Stimulated activated CD4-positive, alpha-beta T cell treated with anti-CD3 and anti-CD28 coated beads, Interleukin-4, amount 100 ng/mL, for 1 hour (primary cell): ENCODE results near the gene EDARADD.

Experiments used
- DNase-seq: peaks from one replicate; pipeline ENCODE4 v3.0.0-alpha.2; 2020

EDARADD gene

DNA sequence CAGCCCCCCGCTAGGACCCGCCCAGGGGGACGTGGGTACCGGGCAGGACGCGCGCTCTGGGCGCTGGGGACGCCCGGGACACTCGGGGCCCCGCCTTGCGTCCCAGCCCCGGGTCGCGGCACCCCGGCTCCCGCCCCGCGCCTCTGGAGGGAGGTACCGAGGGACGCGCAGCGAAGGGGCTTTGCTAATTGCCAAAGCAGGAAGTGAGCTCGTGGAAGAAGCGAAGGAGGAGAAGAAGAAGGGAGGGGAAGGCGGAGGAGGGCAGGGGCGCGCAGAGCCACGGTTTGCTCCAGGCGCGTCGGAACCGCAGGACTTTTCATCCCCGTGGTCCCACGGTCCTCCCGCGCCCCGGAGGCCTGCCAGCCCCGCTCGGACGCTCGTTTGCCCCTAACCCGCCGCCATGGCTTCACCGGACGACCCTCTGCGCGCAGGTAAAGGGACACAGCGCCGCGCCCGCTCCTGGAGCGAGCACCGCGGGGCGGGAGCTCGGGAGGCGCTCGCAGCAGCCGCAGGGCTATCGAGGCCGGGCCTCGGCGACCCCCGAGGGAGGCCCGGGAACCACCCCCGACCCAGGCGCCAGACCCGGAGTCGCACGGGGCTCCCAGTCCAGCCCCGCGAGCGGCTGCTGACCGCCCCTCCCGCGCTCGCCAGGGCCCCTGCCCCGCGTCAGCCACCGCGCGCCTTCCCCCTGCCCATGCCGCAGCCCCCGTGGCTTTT lies 1.3 kb downstream of the EDARADD start:
- peak; percentile 29 for DNase-seq

DNA sequence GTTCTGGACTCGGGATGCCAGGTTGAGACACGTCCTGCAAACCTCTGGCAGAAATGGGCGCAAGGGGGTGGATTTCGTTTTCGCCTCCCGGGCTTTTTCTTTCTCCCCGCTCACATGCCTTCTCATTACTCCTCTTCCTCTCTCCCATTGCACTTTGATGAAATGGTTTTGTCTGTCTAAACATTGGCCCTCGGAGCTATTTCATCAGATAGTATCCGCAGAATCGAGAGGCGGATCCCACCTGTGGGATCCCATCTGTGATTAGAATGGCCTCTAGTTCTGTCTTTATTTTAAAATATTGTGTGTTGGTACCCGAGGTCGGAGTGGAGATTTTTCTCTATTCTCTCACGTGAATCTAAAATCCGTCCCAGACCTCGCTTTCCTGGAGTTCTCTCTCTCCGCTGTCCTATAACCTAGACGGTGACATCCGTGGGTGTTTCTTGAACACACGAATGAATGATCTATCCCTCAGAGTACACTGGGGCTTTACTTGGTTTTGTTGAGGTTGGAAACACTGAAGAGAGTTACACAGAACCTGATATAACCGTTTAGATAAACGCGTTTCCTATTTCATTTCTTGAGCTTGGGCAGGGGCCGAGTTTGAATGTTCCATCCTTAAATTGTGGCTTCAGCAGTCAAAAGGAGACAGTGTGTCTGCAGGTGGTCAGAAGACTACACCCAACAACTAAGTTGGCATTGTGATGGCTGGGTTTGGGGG lies 2.0 kb downstream of the EDARADD start:
- no peak for DNase-seq

DNA sequence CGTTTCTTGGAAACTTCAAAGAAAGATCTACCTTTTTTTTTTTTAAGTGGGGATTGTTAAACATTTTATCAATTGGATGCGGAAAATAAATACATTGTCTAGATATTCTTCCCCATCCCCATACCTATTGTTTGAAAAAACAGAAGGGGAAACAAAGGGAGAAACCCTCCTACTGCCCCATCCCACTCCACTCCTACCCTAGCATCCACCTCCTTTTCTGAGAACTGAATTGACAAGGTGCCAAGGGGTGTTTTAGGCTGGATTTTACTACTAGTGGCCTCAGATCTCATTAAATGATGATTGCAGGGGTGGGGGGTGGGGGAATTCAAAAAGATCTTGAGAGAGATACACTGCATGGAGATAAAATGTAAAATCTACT lies 2.6 kb downstream of the EDARADD start:
- no peak for DNase-seq

DNA sequence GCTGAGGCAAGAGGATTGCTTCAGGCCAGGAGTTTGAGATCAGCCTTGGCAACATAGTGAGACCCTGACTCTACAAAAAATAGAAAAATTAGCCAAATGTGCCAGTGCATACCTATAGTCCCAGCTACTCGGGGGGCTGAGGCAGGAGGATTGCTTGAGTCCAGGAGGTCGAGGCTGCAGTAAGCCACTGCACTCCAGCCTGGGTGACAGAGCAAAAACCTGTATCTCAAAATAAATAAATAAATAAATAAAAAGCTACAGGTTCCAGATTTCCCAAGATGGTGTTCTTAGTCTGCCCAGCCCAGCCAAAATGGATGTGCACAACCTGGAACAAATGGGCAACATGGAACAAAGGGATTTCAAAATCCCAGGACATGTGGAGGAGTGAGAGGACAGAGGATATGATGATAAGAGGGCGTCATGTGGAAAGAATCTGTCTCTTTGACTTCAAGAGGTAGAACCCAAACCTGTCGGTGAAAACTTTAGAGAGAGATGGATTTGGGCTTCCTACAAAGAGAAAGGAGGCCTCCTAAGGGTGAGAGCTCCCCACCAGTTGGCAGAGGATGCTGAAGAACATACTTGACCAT lies 3.2 kb downstream of the EDARADD start:
- no peak for DNase-seq

DNA sequence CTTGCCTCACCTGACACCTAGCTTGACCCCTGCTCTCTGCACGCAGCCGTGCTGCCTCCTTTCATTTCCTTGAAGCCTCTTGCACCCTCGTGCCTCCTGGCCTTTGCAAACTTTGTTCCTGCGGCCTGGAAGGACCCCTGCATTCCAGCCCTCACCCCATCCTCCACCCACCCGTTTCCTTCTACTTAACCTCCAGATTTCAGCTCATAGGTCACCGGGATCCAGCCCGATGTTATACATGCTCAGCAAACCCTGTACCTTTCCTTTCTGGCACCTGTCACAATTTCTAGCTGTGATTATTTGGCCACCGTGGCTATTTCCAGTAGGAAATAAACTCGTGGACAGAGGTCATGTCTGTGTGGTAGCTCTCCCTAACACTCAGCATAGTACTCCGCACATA lies 4.5 kb downstream of the EDARADD start:
- DNase-seq, result no peak

DNA sequence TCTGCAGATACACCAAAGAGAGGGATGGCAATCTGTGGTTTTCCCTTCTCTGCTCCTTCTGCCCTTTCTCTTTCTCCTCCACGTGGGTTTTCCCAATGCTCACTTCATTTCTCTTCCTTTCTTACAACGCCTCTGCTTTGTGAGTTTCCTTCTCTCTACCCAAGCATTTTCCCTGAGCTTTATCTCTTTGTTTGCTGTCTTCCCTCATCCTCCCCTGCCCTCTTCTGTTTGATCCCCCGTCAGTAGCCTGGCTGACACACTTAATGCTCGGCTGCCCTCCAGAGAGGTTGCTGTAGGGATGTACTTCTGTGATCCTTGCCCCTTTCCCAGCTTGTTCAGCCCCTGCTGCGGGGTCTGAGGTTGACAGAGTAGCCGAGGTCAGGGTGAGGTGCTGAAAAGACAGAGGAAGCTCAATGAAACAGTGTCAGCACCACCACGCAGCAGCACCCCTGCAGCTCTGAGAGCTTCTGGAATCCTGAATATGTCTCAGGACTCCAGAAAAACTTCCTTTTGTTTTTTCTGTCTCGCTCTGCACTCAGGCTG lies 6.0 kb downstream of the EDARADD start:
- no peak for DNase-seq

DNA sequence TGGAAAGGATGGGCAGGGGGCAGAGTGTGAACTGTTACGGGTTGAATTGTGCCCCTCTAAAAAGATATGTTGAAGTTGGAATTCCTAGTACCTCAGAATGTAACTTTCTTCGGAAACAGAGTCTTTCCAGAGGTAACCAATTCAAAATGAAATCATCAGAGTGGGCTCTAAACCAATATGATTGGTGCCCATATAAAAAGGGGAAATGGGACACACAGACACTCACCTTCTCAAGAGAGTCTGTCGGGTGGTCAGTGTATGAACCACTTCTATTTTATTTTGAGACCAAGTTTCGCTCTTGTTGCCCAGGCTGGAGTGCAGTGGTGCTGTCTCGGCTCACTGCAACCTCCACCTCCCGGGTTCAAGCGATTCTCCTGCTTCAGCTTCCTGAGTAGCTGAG lies 7.6 kb downstream of the EDARADD start:
- no peak for DNase-seq

DNA sequence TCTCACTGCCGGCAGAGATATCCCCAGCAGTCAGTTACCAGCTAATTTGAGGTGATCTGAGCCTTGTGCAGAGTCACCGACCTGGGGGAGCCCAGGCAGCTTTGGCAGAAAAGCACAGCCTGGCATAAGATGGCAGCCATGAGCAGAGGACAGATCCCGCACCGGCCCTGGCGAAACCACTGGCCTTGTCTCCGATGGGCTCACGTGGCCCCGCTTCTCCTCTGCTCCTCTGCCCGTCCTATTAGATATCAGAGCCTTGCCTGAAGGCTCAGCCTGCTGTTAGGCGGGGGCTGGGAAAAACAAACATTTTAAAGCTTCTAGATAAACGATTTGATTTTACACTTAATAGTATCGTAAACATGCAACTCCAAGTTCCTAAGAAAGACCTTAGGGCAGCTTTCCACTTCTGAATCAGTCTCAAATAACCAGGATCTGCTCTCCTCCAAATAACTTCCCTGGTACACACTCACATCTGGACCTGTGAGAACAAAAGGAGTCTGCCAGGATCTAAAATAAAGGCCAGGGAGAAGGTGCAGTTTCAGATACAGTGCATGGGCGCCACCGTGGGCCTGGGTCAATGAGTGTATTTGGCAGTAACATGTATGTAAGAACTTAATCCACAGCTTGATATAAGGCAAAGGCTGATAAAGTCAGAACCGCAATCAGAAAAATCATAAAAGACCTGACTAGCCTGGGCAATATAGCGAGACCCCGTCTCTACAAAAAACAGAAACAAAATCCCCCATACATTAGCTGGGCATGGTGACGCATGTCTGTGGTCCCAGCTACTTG lies 10.0 kb downstream of the EDARADD start:
- no peak for DNase-seq

DNA sequence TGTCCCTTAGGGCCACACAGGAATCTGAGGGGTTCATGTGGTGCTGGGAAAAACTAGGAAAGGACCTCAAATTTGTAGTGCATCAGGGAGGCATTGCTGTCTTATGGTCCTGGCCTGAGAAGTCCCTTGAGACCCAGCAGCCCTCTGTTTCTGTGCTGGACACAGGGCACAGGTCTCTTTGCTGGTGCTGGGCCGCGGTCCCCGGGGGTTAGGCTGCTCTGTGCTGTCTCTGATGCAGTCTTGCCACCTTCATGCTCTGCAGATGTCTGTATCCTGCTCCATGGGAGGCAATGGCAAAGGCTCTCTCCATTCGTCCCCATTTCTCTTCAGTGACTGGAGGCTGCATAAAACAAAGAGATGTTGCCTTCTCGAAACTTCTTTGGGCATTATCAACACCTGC lies 13.0 kb downstream of the EDARADD start:
- no peak for DNase-seq

DNA sequence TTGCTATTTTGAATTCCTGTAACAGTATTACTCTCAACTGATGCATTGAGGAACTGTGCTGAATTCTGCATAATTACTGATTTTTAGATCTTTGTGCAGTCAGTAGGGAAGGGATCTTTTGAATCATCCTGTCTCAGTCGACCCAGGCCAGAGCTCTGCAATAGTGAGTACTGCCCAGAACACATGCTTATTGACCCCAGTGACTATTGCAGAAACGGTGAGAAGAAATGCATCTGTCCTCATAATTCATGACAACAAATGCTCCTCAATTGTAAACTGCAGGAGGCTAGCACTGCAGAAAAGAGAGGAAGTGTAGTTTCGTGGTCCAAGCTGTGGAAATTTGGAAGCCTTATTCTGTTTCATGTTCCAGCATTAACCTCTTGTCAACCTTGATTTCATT lies 19.6 kb downstream of the EDARADD start:
- no peak for DNase-seq

DNA sequence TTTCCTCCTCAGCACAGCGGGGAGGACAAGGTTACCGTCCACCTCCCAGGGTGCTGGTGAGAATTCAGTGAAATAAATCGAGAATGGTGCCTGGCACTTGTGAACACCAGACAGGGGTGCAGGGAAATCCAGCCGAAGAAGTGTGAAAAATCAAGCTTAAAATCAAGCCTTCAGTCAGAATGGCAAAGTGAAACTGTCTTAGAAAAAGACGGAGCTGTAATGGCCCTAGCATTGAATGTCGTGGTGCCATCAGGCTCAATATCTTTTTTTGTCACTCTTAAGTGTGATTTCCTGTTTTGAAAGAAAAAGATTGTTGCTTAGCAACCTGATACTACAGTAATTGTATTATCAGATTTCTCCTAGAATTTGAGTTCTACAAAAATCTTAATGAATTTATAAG lies 22.1 kb downstream of the EDARADD start:
- DNase-seq, result no peak

DNA sequence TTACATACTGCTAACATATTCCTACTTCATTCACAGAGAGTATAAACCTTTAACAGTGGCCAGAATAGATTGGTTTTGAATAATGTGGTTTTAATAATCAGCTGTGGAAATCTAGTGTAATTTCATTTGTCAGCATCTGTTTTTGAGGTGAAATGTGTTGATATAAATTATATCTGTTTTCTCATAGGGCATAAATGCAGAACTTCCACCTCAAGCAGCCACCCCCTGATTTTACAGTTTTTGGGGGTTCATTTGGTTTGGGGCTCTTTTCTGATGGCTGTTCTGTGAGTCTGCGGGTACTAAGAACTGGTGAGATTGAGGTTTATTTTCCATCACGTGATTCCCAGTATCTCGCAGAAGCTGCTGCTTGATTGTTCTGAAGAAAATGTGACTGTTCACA lies 23.2 kb downstream of the EDARADD start:
- no peak for DNase-seq

DNA sequence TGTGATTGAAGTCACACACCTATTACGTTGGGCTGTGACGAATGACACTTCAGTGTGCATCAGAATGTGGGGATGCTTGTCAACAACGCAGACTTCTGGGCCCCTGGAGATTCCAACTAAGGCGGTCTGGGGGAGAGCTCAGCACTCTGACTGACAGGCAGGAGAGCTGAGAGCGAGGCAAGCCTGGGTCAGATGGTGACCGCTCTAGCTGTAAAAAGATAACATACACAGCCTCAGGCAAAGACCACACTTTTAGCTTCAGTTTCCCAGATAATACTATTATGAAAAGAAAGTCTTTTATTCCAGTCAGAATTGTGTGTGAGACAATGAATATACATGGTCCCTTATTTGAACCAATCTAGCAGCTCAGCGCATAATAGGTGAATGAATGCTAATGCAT lies 25.4 kb downstream of the EDARADD start:
- no peak for DNase-seq

DNA sequence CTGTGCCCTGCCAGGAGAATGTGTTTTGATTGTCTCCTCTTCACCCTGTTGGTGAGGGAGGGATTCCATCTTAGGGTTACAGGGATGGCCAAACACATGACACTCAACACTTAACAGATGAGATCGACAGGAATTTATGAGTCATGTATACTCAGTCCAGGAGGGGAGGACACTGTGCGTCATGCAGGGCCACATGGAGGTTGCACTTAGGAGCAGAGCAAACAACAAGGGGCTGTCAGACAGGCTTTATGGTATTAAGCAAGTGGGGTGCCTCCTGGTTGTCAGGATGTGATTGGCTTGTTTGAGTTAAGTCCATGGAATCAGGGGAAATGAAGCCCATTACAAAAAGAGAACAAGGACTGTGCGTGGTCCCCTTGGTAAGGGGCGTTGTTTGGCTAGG lies 26.9 kb downstream of the EDARADD start:
- no peak for DNase-seq

DNA sequence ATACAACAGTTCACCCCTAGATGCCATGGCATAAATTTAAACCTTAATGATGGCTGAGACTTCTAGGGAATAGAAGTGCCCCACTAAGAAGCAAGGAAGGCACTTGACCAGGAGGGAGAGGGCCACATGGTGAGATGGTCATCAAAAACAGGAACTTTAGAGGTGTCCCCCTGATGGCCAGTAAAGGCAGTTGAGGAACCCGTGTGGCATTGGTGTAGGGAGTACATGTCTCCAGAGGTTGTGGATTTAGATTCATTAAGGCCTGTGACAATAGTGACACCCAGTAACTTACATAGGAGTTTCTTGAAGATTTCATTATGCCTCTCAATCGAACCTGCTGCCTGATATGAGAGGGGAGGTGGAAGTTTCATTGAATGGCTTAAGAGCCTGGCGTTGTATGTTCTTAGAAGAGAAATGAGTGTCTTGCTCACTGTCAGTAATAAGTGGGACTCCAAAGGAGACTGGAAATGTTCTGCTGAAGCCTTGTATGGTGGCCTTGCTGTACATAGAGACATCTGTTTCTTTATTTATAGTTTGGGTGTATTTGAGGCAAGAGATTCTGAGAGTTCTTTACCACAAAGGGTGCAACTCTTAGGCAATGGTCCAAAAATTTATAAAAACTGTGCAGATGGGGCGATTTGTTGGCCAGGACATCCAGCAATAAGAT lies 27.9 kb downstream of the EDARADD start:
- DNase-seq, result no peak

DNA sequence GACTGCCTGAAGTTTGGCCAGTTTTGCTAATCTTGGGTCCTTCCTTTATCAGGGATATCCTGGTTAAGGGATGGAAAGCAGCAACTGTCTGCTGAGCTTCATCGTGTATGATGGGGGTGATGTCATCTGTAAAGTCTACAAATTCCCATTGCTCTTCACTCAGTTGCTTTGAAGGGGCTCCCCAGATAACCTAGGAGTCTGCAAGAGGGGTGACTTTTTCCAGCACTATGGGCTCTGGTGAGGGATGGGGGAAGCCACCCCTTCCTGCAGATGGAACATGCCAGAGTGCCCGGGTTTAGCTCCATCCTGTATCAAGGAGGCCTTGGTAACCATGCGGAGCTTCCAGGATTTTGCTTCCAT lies 28.4 kb downstream of the EDARADD start:
- no peak for DNase-seq

DNA sequence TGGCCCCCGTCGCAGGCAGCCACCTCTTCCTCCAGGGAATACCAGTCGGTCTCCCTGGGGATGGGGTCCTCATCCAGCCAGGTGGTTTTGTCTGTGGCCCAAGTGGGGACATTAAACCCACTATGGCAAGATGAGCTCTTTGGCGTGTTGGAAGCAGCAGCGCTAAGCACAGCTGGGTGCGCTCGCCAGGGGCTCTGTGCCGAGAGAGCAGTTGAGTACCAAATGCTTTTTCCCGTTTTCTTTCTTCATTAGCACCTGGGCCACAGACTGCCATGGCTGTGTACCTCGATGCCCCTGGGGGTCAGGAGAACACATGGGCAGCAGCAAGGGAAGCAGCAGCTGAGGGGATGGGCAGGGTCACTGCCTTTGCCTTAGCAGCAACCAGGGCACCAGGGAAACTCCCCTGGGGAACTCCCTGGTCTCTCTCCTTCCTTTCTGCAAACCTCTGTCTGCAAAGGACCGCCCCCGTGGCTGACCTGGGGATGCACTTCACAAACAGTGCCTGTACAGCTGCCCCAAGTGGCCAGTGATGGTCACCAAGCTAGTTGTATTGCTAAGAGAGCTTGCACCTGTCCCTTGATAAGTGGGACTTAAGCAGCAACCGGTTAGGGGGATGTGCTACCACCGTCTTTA lies 31.1 kb downstream of the EDARADD start:
- DNase-seq, result no peak

DNA sequence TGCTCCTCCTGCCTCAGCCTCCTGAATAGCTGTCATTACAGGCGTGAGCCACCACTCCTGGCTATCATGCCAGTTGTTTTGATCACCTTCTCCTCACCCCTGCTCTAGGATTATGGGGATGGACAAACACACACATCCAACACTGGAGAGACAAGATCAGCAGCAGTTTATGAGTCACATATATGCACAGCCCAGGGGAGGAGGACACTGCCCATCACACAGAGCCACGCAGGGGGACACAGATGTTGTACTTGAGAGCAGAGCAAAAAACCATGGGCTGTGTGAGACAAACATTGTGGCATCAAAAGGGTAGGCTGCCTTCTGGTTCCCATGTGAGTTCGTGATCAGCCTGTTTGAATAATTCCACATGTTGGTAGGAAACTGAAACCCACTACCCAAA lies 32.1 kb downstream of the EDARADD start:
- no peak for DNase-seq

DNA sequence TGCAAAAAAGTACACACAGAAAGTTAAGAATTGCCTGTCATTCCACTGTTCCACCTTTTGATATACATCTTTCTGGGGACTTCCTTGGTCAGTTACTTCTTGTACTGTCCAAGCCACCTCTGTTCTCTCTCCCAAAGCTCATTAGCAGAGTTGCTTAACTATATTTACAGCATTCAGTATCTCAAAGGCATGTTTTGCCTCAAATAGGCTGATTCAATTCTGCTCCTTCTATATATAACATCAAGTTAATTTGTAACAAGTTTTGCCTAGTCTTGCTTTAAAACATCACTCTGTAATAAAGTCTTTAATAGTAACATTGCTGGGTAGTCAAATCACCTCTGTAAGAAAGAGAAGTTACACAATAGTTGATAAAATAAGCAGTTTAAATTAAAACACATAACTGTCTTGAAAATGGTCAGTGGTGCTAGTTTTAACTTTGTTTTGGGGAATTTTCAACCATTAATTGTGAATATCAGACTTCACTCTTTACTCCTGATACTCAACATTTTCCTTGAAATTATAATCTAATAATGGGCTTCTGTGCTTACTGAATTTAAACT lies 35.7 kb downstream of the EDARADD start:
- no peak for DNase-seq

DNA sequence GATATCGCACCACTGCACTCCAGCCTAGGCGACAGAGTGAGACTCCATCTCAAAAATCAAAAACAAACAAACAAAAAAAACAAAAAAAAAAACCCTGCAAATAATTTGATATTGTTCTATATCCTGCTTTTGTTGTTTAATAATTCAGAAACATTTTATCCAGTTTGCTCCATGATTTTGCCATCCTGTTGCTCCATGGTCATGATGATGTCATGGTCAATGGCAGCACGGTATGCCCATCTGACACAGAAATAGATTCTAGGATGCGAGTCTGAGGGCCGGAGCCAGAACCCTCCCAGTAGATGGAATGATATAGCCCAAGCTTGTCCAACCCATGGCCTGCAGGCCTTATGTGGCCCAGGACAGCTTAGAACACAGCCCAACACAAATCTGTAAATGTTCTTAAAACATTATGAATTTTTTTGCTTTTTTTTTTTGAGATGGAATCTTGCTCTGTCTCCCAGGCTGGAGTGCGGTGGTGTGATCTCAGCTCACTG lies 39.8 kb downstream of the EDARADD start:
- no peak for DNase-seq

DNA sequence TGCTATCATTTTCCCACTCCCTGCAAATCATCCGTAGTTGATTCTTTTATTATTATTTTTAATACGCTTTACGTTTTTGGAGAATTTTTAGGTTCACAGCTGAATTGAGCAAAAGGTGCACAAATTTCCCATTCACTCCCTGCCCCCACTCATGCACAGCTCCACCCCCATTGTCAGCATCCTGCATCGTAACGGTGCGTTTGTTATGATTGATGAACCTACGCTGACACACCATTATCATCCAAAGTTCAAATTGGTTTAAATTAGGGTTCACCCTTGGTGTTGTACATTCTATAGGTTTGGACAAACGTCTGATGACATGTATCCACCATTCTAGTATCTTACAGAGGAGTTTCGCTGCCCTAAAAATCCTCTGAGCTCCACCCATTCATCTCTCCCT lies 44.5 kb downstream of the EDARADD start:
- no peak for DNase-seq

DNA sequence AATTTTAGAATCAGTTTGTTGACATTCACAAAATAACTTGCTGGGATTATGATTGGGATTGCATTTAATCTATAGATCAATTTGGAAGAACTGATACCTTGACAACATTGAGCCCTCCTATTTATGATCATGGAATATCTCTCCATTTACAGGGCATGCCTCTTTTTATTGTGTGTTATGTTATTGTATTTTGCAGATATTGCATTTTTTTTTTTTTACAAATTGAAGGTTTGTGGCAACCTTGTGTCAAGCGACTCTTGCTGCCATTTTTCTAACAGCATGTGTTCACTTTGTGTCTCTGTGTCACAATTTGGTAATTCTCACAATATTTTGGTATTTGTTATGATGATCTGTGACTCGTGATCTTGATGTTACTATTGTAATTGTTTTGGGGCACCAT lies 46.3 kb downstream of the EDARADD start:
- DNase-seq, result no peak
